Measurements from ENCODE around the gene FMNL2.

Gene FMNL2

DNA sequence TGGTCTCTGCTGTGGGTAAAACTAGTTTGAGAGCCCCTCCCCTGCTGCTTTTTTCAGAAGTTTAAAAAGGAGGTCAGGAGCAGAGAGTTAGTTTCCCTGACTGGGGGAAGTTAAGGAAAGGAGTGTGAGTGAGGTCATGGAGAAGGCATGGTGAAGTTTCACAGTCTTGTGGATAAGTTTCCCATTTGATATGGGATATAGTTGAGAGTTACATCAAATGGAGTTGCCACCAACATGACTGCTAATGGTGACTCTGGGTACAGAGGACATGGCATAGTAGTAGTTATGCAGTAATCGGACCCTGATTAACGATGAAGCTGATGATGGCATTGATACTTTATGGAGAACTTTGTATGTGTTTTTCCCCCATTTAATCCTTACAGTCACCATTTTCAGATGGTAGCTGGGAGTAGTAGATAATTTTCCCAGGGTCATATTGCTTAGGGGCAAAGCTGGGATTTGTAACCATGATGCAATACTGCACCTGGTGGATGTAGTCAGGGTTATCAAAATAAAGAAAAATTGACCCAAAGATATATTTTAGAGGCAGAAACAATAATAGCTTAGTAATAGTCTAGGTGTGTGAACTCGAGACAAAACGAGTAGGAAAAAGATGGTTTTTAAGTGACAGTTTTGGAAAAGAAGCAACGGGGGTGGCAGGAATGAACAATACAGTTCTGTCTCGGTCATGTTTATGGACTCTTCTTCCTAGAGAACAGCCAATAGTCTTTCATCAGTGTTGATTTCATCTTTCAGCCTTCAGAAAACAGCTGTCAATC lies 74.6 kb downstream of the FMNL2 start:
- Histone ChIP-seq H3K27me3 (replicated peaks; ENCODE audit: insufficient read depth, low read length) (no peaks in the 10 kb centered on the region), H2AFZ (ENCODE audit: low read length) (no peak overlapping the region), H3K4me2 (ENCODE audit: low read depth, low read length) (no peak overlapping the region), H3K9ac (ENCODE audit: low read length) (no peak overlapping the region), H3K27ac (ENCODE audit: low read length) (no peak overlapping the region), H3K79me2 (ENCODE audit: low read length) (peaks cover 7% of the 10 kb centered on the region; the same call in 1 of the 2 replicates), H3F3A (ENCODE audit: insufficient read depth, low read length) (peaks cover 8% of the 10 kb centered on the region; the same call in 1 of the 2 replicates), H3K9me2 (replicated peaks; ENCODE audit: insufficient read depth, low read length) (no peaks in the 10 kb centered on the region), H4K20me1 (ENCODE audit: insufficient read depth, low read length) (no peaks in the 10 kb centered on the region), H3K4me3 (ENCODE audit: low read length) (no peak overlapping the region), H3K36me3 (replicated peaks; ENCODE audit: insufficient read depth, low read length) (no peaks in the 10 kb centered on the region), H3K9me3 (replicated peaks; ENCODE audit: insufficient read depth, low read length) (no peaks in the 10 kb centered on the region), H3K4me1 (ENCODE audit: low read length) (peaks cover 18% of the 10 kb centered on the region)
- no peak for DNase-seq
- TF ChIP-seq, protein P1, sequence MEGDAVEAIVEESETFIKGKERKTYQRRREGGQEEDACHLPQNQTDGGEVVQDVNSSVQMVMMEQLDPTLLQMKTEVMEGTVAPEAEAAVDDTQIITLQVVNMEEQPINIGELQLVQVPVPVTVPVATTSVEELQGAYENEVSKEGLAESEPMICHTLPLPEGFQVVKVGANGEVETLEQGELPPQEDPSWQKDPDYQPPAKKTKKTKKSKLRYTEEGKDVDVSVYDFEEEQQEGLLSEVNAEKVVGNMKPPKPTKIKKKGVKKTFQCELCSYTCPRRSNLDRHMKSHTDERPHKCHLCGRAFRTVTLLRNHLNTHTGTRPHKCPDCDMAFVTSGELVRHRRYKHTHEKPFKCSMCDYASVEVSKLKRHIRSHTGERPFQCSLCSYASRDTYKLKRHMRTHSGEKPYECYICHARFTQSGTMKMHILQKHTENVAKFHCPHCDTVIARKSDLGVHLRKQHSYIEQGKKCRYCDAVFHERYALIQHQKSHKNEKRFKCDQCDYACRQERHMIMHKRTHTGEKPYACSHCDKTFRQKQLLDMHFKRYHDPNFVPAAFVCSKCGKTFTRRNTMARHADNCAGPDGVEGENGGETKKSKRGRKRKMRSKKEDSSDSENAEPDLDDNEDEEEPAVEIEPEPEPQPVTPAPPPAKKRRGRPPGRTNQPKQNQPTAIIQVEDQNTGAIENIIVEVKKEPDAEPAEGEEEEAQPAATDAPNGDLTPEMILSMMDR (IDR thresholded peaks at IDR 0.05; ENCODE audit: low read length): no peak
- TF ChIP-seq EZH2 (optimal IDR thresholded peaks at IDR 0.05; ENCODE audit: low read depth, low read length) (no peak), EZH2phosphoT487 (IDR thresholded peaks at IDR 0.05; ENCODE audit: low read length) (no peak)

DNA sequence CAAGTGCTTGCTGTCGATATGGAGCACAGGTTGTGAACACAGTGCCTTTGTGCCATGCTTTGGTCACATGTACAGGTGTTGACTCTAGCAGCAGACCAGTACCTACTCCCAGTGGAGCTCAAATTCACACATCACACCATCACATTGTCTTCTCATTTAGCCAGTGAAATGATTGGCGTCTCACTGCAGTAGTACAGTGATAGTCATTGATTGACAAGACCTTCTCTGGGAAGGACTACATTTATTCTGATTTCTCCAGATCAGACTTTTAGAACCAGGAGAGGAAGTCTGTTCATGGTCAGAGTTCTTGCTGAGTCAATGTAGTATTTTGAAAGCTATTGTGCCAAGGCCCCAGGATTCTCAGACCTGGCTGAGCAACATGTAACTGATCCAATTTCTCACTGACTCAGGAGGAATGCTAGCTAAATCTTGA lies 75.2 kb downstream of the FMNL2 start:
- no peaks in the 10 kb centered on the region for H3K9me2 ChIP-seq (replicated peaks; ENCODE audit: insufficient read depth, low read length)
- no peak overlapping the region for H3K9ac ChIP-seq (ENCODE audit: low read length)
- H3K4me3 ChIP-seq (ENCODE audit: low read length): no peak overlapping the region
- no peak overlapping the region for H3K4me2 ChIP-seq (ENCODE audit: low read depth, low read length)
- no peaks in the 10 kb centered on the region for H3K36me3 ChIP-seq (replicated peaks; ENCODE audit: insufficient read depth, low read length)
- H3F3A ChIP-seq (ENCODE audit: insufficient read depth, low read length): peaks cover 8% of the 10 kb centered on the region; the same call in 1 of the 2 replicates
- no peak overlapping the region for H3K27ac ChIP-seq (ENCODE audit: low read length)
- no peak overlapping the region for H2AFZ ChIP-seq (ENCODE audit: low read length)
- H3K9me3 ChIP-seq (replicated peaks; ENCODE audit: insufficient read depth, low read length): no peaks in the 10 kb centered on the region
- no peaks in the 10 kb centered on the region for H4K20me1 ChIP-seq (ENCODE audit: insufficient read depth, low read length)
- H3K4me1 ChIP-seq (ENCODE audit: low read length): peaks cover 18% of the 10 kb centered on the region
- TF ChIP-seq EZH2 (optimal IDR thresholded peaks at IDR 0.05; ENCODE audit: low read depth, low read length): no peak
- TF ChIP-seq EZH2phosphoT487 (IDR thresholded peaks at IDR 0.05; ENCODE audit: low read length): no peak
- TF ChIP-seq, protein P1 (IDR thresholded peaks at IDR 0.05; ENCODE audit: low read length): no peak
- peaks cover 7% of the 10 kb centered on the region; the same call in 1 of the 2 replicates for H3K79me2 ChIP-seq (ENCODE audit: low read length)
- H3K27me3 ChIP-seq (replicated peaks; ENCODE audit: insufficient read depth, low read length): no peaks in the 10 kb centered on the region
- DNase-seq: no peak

DNA sequence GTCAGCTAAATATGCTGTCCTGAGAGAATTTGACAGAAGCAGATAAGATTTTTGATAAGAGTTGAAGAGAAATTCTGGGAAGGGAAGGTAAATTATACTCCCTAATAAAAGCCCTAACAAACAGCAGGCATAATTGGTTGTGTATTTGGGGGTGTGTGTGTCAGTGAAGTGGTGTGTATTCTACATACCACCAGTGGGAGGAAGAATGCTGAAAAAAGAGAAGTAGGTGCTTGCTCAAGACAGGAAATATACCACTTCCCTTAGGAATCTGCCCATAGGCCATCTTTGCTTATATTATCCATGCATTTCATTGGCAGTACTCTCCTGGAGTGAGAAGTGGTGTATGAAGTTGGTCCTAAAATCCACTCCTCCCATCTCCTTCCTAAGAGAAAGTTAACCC lies 76.2 kb downstream of the FMNL2 start:
- H3K9me2 ChIP-seq (replicated peaks; ENCODE audit: insufficient read depth, low read length): no peaks in the 10 kb centered on the region
- no peak overlapping the region for H2AFZ ChIP-seq (ENCODE audit: low read length)
- H3K4me3 ChIP-seq (ENCODE audit: low read length): no peak overlapping the region
- H3K9me3 ChIP-seq (replicated peaks; ENCODE audit: insufficient read depth, low read length): no peaks in the 10 kb centered on the region
- H3K4me2 ChIP-seq (ENCODE audit: low read depth, low read length): no peak overlapping the region
- no peak for TF ChIP-seq EZH2 (optimal IDR thresholded peaks at IDR 0.05; ENCODE audit: low read depth, low read length)
- H3K27ac ChIP-seq (ENCODE audit: low read length): no peak overlapping the region
- H3K9ac ChIP-seq (ENCODE audit: low read length): no peak overlapping the region
- peaks cover 7% of the 10 kb centered on the region; the same call in 1 of the 2 replicates for H3K79me2 ChIP-seq (ENCODE audit: low read length)
- H3F3A ChIP-seq (ENCODE audit: insufficient read depth, low read length): peaks cover 6% of the 10 kb centered on the region; the same call in 1 of the 2 replicates
- H3K27me3 ChIP-seq (replicated peaks; ENCODE audit: insufficient read depth, low read length): no peaks in the 10 kb centered on the region
- no peaks in the 10 kb centered on the region for H4K20me1 ChIP-seq (ENCODE audit: insufficient read depth, low read length)
- no peaks in the 10 kb centered on the region for H3K36me3 ChIP-seq (replicated peaks; ENCODE audit: insufficient read depth, low read length)
- no peak for DNase-seq
- peaks cover 13% of the 10 kb centered on the region for H3K4me1 ChIP-seq (ENCODE audit: low read length)

Measured in MM.1S (cell line).